GM21825 (cell line): Measurements from ENCODE around the gene RAB42.

Experiments
- ATAC-seq: cut with Tn5 transposase; IDR thresholded peaks from one replicate; pipeline ENCODE4 v1.9.1; 2021; ENCODE audit warnings: mild to moderate bottlenecking, moderate library complexity; ENCODE audit not compliant: unreplicated experiment

Gene RAB42

GRCh38 chr1:28644494-28644893, 52.4 kb downstream of the RAB42 start:
- ATAC-seq: no peak
